Left lung (tissue), 10 donors: ENCODE data around the gene POLL. TPM values are rescaled to one million over a fixed set of nuclear protein-coding genes. Genes with fewer than 3 reads are reported as not detected.

ENCODE experiments used
- ATAC-seq: fragments of 200-7000 bp; cut with Tn5 transposase; one replicate; pipeline ENCODE4 v1.9.1; 2020; ENCODE audit warnings: moderate library complexity
- DNase-seq, 4 donors: peaks; one replicate each; pipeline ENCODE4 v3.0.0-alpha.2; 2013 to 2020
- H3K27ac ChIP-seq, 2 donors: fragments of 200-600 bp; sonication (generic) in 1 of 2; one replicate each; pipeline versions ENCODE4 v1.5.0 to v1.8.0; 2020 to 2021
- H3K27me3 ChIP-seq, 2 donors: fragments of 200-600 bp; sonication (generic) in 1 of 2; one replicate each; pipeline versions ENCODE4 v1.5.0 to v1.8.0; 2020 to 2021
- H3K36me3 ChIP-seq, 2 donors: fragments of 200-600 bp; sonication (generic) in 1 of 2; one replicate each; pipeline versions ENCODE4 v1.5.0 to v1.8.0; 2020 to 2021
- H3K4me1 ChIP-seq, 2 donors: fragments of 200-600 bp; one replicate each; pipeline ENCODE4 v1.8.0; 2021
- H3K4me3 ChIP-seq, 2 donors: fragments of 200-600 bp; sonication (generic) in 1 of 2; one replicate each; pipeline versions ENCODE4 v1.5.0 to v1.8.0; 2020 to 2021; ENCODE audit warnings: mild to moderate bottlenecking in 1 of 2
- H3K9me3 ChIP-seq, 2 donors: fragments of 200-600 bp; sonication (generic) in 1 of 2; one replicate each; pipeline versions ENCODE4 v1.5.0 to v1.8.0; 2020 to 2021
- CTCF ChIP-seq, 2 donors: fragments of 200-600 bp; sonication (generic) in 1 of 2; IDR thresholded peaks; one replicate each; pipeline versions ENCODE4 v1.5.0 to v1.8.0; 2021; ENCODE audit warnings: antibody characterized with exemption in 2 of 2
- intact Hi-C, 2 donors: fragments of 100-400 bp; cut with DNase I; formaldehyde crosslinking; loops; one replicate each; pipeline versions ENCODE4 v1.11.2 to v1.14.2; 2022
- polyA plus RNA-seq, 6 donors: library from polyadenylated mRNA; unstranded; fragments of 120-200 nt; gene quantifications; one replicate each; pipeline ENCODE4 v1.2.1, GENCODE V29; 2013; ENCODE audit not compliant: insufficient read length in 6 of 6
- total RNA-seq, 2 donors: library from RNA; stranded (reverse); fragmentation: NEBNext Ultra II Directional; extraction: Animal tissue kit (Norgen Biotek cat#: 25700); gene quantifications; one replicate each; pipeline ENCODE4 v1.2.1, GENCODE V29; 2021
- donor health status: DM: no; HTN: yes; CAD: no.
- donor health status: DM: no; HTN: no; CAD: no.

Gene POLL
- total and polyA plus RNA-seq, 8 donors: 22.2 to 39.0 (median 34.4) TPM

GRCh38 chr10:101567165-101568006, 20.7 kb downstream of the POLL start:
- Histone ChIP-seq H3K27ac (no peak overlapping the region), H3K27me3 (peaks cover 31 to 86% of the 10 kb centered on the region in 2 donors), H3K4me1 (peaks cover 13 to 25% of the 10 kb centered on the region in 2 donors), H3K36me3 (no peaks in the 10 kb centered on the region), H3K9me3 (no peaks in the 10 kb centered on the region), H3K4me3 (no peak overlapping the region)
- ATAC-seq (no peak), DNase-seq (no peak)
- intact Hi-C loops: loop anchor here in 1 of 2 donors (5.0 kb wide), 1 partner anchor 350 kb away; no protein-coding TSS in a partner anchor
- no peak for TF ChIP-seq CTCF (IDR thresholded peaks at IDR 0.05)

GRCh38 chr10:101566333-101567164, 21.5 kb downstream of the POLL start:
- Histone ChIP-seq H3K4me1 (peaks cover 13 to 25% of the 10 kb centered on the region in 2 donors), H3K9me3 (no peaks in the 10 kb centered on the region), H3K36me3 (no peaks in the 10 kb centered on the region), H3K4me3 (no peak overlapping the region), H3K27me3 (peaks cover 31 to 94% of the 10 kb centered on the region in 2 donors), H3K27ac (no peak overlapping the region)
- TF ChIP-seq CTCF (IDR thresholded peaks at IDR 0.05): no peak
- DNase-seq (no peak), ATAC-seq (no peak)
- intact Hi-C loops: loop anchor here in 1 of 2 donors (5.0 kb wide), 1 partner anchor 349 kb away; no protein-coding TSS in a partner anchor

- ATAC-seq (no peak), DNase-seq (no peak)
- intact Hi-C loops: loop anchor here in 1 of 2 donors (5.0 kb wide), 1 partner anchor 349 kb away; no protein-coding TSS in a partner anchor
- Histone ChIP-seq H3K36me3 (no peaks in the 10 kb centered on the region), H3K9me3 (no peaks in the 10 kb centered on the region), H3K27ac (no peak overlapping the region), H3K4me1 (peaks cover 12 to 22% of the 10 kb centered on the region in 2 donors), H3K4me3 (no peak overlapping the region), H3K27me3 (peaks cover 31 to 98% of the 10 kb centered on the region in 2 donors)
- TF ChIP-seq CTCF (IDR thresholded peaks at IDR 0.05): no peak
Observed at GRCh38 chr10:101565936-101566332, 22.1 kb downstream of the POLL start.

GRCh38 chr10:101565370-101565900, 22.6 kb downstream of the POLL start:
- Histone ChIP-seq H3K9me3 (no peaks in the 10 kb centered on the region), H3K36me3 (no peaks in the 10 kb centered on the region), H3K27ac (no peak overlapping the region), H3K4me3 (no peak overlapping the region), H3K27me3 (peaks cover 31 to 98% of the 10 kb centered on the region in 2 donors), H3K4me1 (peaks cover 7 to 18% of the 10 kb centered on the region in 2 donors)
- no peak for TF ChIP-seq CTCF (IDR thresholded peaks at IDR 0.05)
- DNase-seq (no peak), ATAC-seq (no peak)
- intact Hi-C loops: loop anchor here in 1 of 2 donors (5.0 kb wide), 1 partner anchor 348 kb away; no protein-coding TSS in a partner anchor
